HEK293T (cell line): Measurements from ENCODE around the gene P2RY2.

ENCODE experiments used
- CTCF ChIA-PET: fragments of 350-600 bp; formaldehyde crosslinking; extraction: SDS; loops from one replicate; lab custom pipeline; 2021; ENCODE audit warnings: antibody characterized with exemption, inconsistent platforms; lab: Yijun Ruan, JAX
- POLR2A ChIA-PET: fragments of 350-600 bp; formaldehyde crosslinking; extraction: SDS; loops from one replicate; lab custom pipeline; 2020; ENCODE audit warnings: antibody characterized with exemption, inconsistent platforms; lab: Yijun Ruan, JAX
- DNase-seq: peaks from one replicate; pipeline ENCODE4 v3.0.0; 2012; ENCODE audit warnings: mixed read lengths; ENCODE audit errors: extremely low spot score
- ARNT ChIP-seq: fragments of 450-650 bp; IDR thresholded peaks from 2 replicates; pipeline ENCODE4 v1.6.1; 2017; ENCODE audit warnings: mild to moderate bottlenecking
- BHLHE40 ChIP-seq: fragments of 450-650 bp; IDR thresholded peaks from 2 replicates; pipeline ENCODE4 v1.6.1; 2016; ENCODE audit warnings: mild to moderate bottlenecking, moderate library complexity, borderline replicate concordance
- CTBP1 ChIP-seq: fragments of 450-650 bp; IDR thresholded peaks from 2 replicates; pipeline ENCODE4 v1.6.1; 2016; ENCODE audit warnings: borderline replicate concordance
- ELF4 ChIP-seq: fragments of 450-650 bp; IDR thresholded peaks from 2 replicates; pipeline ENCODE4 v1.6.1; 2017; ENCODE audit warnings: antibody characterized with exemption
- FOXA1 ChIP-seq: fragments of 450-650 bp; IDR thresholded peaks from 2 replicates; pipeline ENCODE4 v1.6.1; 2016; ENCODE audit warnings: mild to moderate bottlenecking
- FOXK2 ChIP-seq: fragments of 450-650 bp; IDR thresholded peaks from 2 replicates; pipeline ENCODE4 v1.6.1; 2016; ENCODE audit warnings: mild to moderate bottlenecking
- FOXM1 ChIP-seq: fragments of 450-650 bp; IDR thresholded peaks from 2 replicates; pipeline ENCODE4 v1.6.1; 2017; ENCODE audit warnings: mild to moderate bottlenecking, borderline replicate concordance
- HDGF ChIP-seq: fragments of 450-650 bp; IDR thresholded peaks from 2 replicates; pipeline ENCODE4 v1.6.1; 2017; ENCODE audit warnings: antibody characterized with exemption, borderline replicate concordance
- L3MBTL2 ChIP-seq: fragments of 450-650 bp; conservative IDR thresholded peaks from 2 replicates; pipeline ENCODE4 v1.6.1; 2016; ENCODE audit warnings: mild to moderate bottlenecking
- LEF1 ChIP-seq: fragments of 450-650 bp; IDR thresholded peaks from 2 replicates; pipeline ENCODE4 v1.6.1; 2017; ENCODE audit warnings: mild to moderate bottlenecking, borderline replicate concordance
- NFRKB ChIP-seq: fragments of 450-650 bp; IDR thresholded peaks from 2 replicates; pipeline ENCODE4 v1.6.1; 2016; ENCODE audit warnings: mild to moderate bottlenecking, moderate library complexity
- PKNOX1 ChIP-seq: fragments of 450-650 bp; IDR thresholded peaks from 2 replicates; pipeline ENCODE4 v1.6.1; 2016
- SP1 ChIP-seq: fragments of 450-650 bp; IDR thresholded peaks from 2 replicates; pipeline ENCODE4 v1.6.1; 2017
- SUZ12 ChIP-seq: fragments of 450-650 bp; IDR thresholded peaks from 2 replicates; pipeline ENCODE4 v1.6.1; 2016; ENCODE audit warnings: mild to moderate bottlenecking
- TARDBP ChIP-seq: fragments of 450-650 bp; IDR thresholded peaks from 2 replicates; pipeline ENCODE4 v1.6.1; 2016
- ZNF384 ChIP-seq: fragments of 450-650 bp; IDR thresholded peaks from 2 replicates; pipeline ENCODE4 v1.6.1; 2016

P2RY2 gene

DNA sequence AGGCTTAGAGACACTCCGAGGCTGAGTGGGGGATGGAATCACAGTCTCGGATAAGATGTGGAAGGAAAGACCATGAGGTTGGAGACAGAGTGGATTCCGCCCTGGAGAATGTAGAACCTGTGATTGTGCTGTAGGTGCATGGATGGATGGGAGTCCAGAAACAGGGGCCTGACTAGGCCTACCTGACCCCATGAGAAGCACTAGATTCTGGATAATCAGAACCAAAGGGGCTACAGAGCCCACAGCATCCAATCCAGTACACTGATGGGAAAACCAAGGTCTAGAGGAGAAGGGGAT lies 43.6 kb upstream of the P2RY2 start:
- DNase-seq, result no peak
- CTCF ChIA-PET, result no interaction called here
- TF ChIP-seq ARNT (no peak), HDGF (no peak), BHLHE40 (no peak)
- POLR2A ChIA-PET, result no interaction called here

GRCh38 chr11:73175551-73176144 lies 42.4 kb upstream of the P2RY2 start:
- DNase-seq, result no peak
- TF ChIP-seq SP1 (no peak), ARNT (no peak), L3MBTL2 (no peak), TARDBP (no peak), FOXM1 (no peak), HDGF (no peak), CTBP1 (no peak), PKNOX1 (no peak), SUZ12 (no peak), NFRKB (no peak), FOXA1 (no peak), BHLHE40 (no peak)
- ChIA-PET POLR2A (no interaction called here), CTCF (no interaction called here)

DNA sequence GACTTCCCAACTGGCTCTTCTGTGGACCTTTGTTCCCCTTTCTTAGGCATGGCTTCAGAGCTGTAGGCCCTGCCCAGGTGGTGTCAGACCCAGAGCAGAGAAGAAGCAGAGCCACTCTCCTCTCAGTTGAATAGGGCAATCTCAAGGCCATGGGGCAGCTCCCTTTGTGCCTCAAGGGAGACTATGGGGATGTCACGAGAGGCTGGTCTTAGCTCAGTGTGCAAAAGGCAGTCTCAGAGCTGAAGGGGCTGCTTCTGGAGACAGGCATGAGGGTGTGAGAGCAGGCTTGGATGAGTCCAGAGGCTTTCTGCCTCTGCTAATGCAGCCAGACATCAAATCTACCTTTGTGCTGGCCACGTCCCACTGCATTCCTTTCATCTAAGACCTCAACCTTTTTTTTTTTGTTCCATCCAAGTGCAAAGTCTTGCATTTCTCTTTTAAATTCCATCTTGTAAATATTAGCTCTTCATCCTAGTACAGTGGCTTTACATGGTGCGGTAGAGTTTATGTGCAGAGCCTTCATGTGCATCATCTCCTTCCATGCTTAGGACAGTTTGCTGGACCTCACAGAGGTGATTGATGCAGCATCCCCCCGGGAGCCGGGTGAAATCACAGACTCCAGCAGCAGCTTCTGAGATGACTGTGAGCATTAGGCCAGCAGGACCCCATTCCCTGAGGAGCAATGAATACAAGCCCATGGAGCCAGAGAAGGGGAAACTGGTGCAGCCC lies 41.8 kb upstream of the P2RY2 start:
- ChIA-PET CTCF (interaction anchor here (0.9 to 3.3 kb wide), 2 partner anchors 15 to 345 kb away, joined by 3 to 15 read pairs; no protein-coding TSS in a partner anchor), POLR2A (no interaction called here)
- TF ChIP-seq LEF1 (no peak), ELF4 (no peak), ZNF384 (no peak), SP1 (no peak), L3MBTL2 (no peak), CTBP1 (no peak), HDGF (no peak), SUZ12 (no peak), TARDBP (no peak), BHLHE40 (no peak), FOXM1 (no peak), NFRKB (no peak), FOXK2 (no peak), FOXA1 (no peak), ARNT (no peak), PKNOX1 (no peak)
- no peak for DNase-seq

- POLR2A ChIA-PET, result no interaction called here
- no peak for DNase-seq
- TF ChIP-seq TARDBP, result no peak
- TF ChIP-seq FOXK2, result no peak
- TF ChIP-seq HDGF, result no peak
- TF ChIP-seq NFRKB, result no peak
- TF ChIP-seq ZNF384, result no peak
- TF ChIP-seq FOXM1, result no peak
- no peak for TF ChIP-seq BHLHE40
- no peak for TF ChIP-seq SP1
- TF ChIP-seq SUZ12, result no peak
- TF ChIP-seq L3MBTL2, result no peak
- TF ChIP-seq ELF4, result no peak
- TF ChIP-seq FOXA1, result no peak
- no peak for TF ChIP-seq CTBP1
- TF ChIP-seq ARNT, result no peak
- CTCF ChIA-PET, result interaction anchor here (0.8 to 3.3 kb wide), 4 partner anchors 15 to 452 kb away, joined by 3 to 15 read pairs (median 5); partner anchors contain the start of gene FCHSD2
Observed at GRCh38 chr11:73176874-73177155, 41.3 kb upstream of the P2RY2 start.

- DNase-seq, result no peak
- POLR2A ChIA-PET, result interaction anchor here (1.2 kb wide), 1 partner anchor 35 kb away, joined by 4 read pairs; the partner anchor contains the start of gene FCHSD2
- no peak for TF ChIP-seq CTBP1
- no peak for TF ChIP-seq NFRKB
- TF ChIP-seq TARDBP, result no peak
- no peak for TF ChIP-seq PKNOX1
- no peak for TF ChIP-seq LEF1
- no peak for TF ChIP-seq ZNF384
- TF ChIP-seq HDGF, result no peak
- no peak for TF ChIP-seq FOXM1
- no peak for TF ChIP-seq BHLHE40
- TF ChIP-seq SUZ12, result no peak
- TF ChIP-seq FOXA1, result no peak
- TF ChIP-seq SP1, result no peak
- CTCF ChIA-PET, result interaction anchor here (0.7 to 3.3 kb wide), 11 partner anchors 9 to 452 kb away, joined by 3 to 15 read pairs (median 3); partner anchors contain the start of genes FCHSD2 and STARD10
Observed at GRCh38 chr11:73177380-73177777, 40.7 kb upstream of the P2RY2 start.
